Measurements from ENCODE around the gene UBE2V1. TPM values are rescaled to one million over a fixed set of nuclear protein-coding genes. Genes with fewer than 3 reads are reported as not detected.
"Not testable (repeated sequence)": the region's sequence is repeated elsewhere in the genome, so short reads cannot be mapped to it uniquely, and the experiment has no call there.

Gene UBE2V1
- total and polyA plus RNA-seq, 2 of the 13 experiments (the other 11 are each of a cell fraction or from before 2014, with no cell fraction given) = 81.3 to 132 TPM

DNA sequence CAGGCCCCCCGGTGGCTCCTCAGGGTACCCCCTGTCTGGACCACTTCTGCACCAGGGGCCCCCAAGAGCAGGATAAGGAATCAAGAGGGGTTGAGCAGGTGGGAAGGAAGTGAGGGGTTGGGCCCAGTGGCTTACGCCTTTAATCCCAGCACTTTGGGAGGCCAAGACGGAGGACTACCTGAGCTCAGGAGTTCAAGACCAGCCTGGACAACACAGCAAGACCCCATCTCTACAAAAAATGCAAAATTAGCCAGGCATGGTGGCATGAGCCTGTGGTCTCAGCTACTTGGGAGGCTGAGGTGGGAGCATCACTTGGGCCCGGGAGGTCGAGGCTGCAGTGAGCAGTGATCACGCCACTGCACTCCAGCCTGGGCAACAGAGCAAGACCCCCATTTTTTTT, 49.2 kb downstream of the UBE2V1 start:
- H3K36me3 ChIP-seq (replicated peaks in 1 of 2; ENCODE audit: control insufficient read depth in 1 of 2, insufficient read depth in 2 of 2, low read length in 2 of 2); H3K4me2 ChIP-seq (ENCODE audit: low read depth, low read length); DNase-seq (ENCODE audit: low spot score); H3K4me3 ChIP-seq (replicated peaks in 1 of 3; ENCODE audit: insufficient read depth in 1 of 3, low read depth in 2 of 3, low read length in 3 of 3); intact Hi-C loops (cut with micrococcal nuclease; ENCODE audit: unreplicated experiment); FAIRE-seq; POLR2A ChIA-PET; in situ Hi-C loops (cut with HindIII; ENCODE audit: extremely low pct_ligation_motif_present, low pct_unique_long_range_greater_than_20kb); CTCF ChIA-PET (ENCODE audit: low intra/inter-chr PET ratio, low total read pairs); H3K27ac ChIP-seq (ENCODE audit: extremely low read length, insufficient read depth, low read length); H2AFZ ChIP-seq (ENCODE audit: low read length); H3K9me3 ChIP-seq (ENCODE audit: low read length); BruUV-seq (replicated peaks); H4K20me1 ChIP-seq (ENCODE audit: insufficient read depth, low read length); H3K9ac ChIP-seq (ENCODE audit: insufficient read depth, low read depth, low read length); H3K79me2 ChIP-seq (ENCODE audit: insufficient read depth, low read length); ATAC-seq: not testable (repeated sequence)
- peaks cover 38% of the 10 kb centered on the region for H3K4me1 ChIP-seq (ENCODE audit: insufficient read depth, low read length)
- WGBS (ENCODE audit: low lambda C conversion rate) = 89% methylated on average over 6 of the region's 6 CpGs
- peak; percentile 91 for TF ChIP-seq ZNF121 (CRISPR knock-in tag; IDR thresholded peaks at IDR 0.05)
- peaks cover 5 to 36% of the 10 kb centered on the region in 2 experiments; a peak in 4 of 5 replicates for H3K27me3 ChIP-seq (ENCODE audit: control insufficient read depth in 1 of 2, insufficient read depth in 2 of 2, low read length in 2 of 2)

DNA sequence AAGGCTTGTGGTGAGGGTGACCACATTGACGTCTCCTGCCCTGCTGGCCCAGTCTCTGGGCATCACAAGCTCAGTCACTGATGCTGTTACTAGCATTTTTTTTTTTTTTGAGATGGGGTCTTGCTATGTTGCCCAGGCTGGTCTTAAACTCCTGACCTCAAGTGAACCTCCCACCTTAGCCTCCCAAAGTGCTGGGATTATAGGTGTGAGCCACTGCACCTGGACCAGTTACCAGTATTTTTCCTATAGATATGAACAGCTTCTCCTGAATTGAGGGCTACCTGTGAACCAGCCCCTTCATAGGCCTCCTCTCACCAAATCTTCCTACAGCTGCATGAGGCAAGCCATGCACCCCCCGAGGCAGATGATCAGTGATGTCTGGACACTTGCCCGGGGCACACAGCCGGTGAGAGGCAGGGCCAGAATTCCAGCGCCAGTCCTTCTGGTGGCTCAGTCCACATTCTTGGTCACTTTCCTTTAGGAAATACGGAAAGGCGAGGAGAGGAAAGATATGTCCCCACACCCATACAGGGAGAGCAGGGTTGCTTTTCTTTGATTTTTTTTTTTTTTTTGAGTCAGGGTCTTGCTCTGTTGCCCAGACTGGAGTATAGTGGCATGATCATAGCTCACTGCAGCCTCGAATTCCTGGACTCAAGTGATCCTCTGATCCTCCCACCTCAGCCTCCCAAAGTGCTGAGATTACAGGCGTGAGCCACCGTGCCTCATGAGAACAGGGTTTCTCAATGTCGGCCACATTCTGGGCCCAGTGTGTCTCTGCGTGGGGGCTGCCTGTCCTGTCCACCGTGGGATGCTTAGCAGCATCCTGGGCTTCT, 50.7 kb downstream of the UBE2V1 start:
- ATAC-seq = no peak
- CTCF ChIA-PET (ENCODE audit: low intra/inter-chr PET ratio, low total read pairs) = no interaction called here
- DNase-seq (ENCODE audit: low spot score) = no peak
- Histone ChIP-seq H3K9ac (ENCODE audit: insufficient read depth, low read depth, low read length) (no peak overlapping the region), H3K79me2 (ENCODE audit: insufficient read depth, low read length) (no peaks in the 10 kb centered on the region), H2AFZ (ENCODE audit: low read length) (no peak overlapping the region), H4K20me1 (ENCODE audit: insufficient read depth, low read length) (no peaks in the 10 kb centered on the region), H3K4me3 (replicated peaks in 1 of 3; ENCODE audit: insufficient read depth in 1 of 3, low read depth in 2 of 3, low read length in 3 of 3) (no peak overlapping the region), H3K4me1 (ENCODE audit: insufficient read depth, low read length) (peaks cover 24% of the 10 kb centered on the region), H3K27ac (ENCODE audit: extremely low read length, insufficient read depth, low read length) (no peak overlapping the region), H3K36me3 (replicated peaks in 1 of 2; ENCODE audit: control insufficient read depth in 1 of 2, insufficient read depth in 2 of 2, low read length in 2 of 2) (no peaks in the 10 kb centered on the region), H3K27me3 (ENCODE audit: control insufficient read depth in 1 of 2, insufficient read depth in 2 of 2, low read length in 2 of 2) (peaks cover 5 to 33% of the 10 kb centered on the region in 2 experiments; a peak in 4 of 5 replicates), H3K4me2 (ENCODE audit: low read depth, low read length) (no peak overlapping the region), H3K9me3 (ENCODE audit: low read length) (no peaks in the 10 kb centered on the region)
- 29% methylated on average over 13 of the region's 13 CpGs for WGBS (ENCODE audit: low lambda C conversion rate)
- in situ Hi-C loops (cut with HindIII; ENCODE audit: extremely low pct_ligation_motif_present, low pct_unique_long_range_greater_than_20kb) = no loop called here
- intact Hi-C loops (cut with micrococcal nuclease; ENCODE audit: unreplicated experiment) = no loop called here
- TF ChIP-seq HNRNPK (IDR thresholded peaks at IDR 0.05; ENCODE audit: low read depth, low read length, poor library complexity, severe bottlenecking) (no peak), ZNF121 (CRISPR knock-in tag; IDR thresholded peaks at IDR 0.05) (peak; percentile 94)
- TF ChIP-seq, protein P1, sequence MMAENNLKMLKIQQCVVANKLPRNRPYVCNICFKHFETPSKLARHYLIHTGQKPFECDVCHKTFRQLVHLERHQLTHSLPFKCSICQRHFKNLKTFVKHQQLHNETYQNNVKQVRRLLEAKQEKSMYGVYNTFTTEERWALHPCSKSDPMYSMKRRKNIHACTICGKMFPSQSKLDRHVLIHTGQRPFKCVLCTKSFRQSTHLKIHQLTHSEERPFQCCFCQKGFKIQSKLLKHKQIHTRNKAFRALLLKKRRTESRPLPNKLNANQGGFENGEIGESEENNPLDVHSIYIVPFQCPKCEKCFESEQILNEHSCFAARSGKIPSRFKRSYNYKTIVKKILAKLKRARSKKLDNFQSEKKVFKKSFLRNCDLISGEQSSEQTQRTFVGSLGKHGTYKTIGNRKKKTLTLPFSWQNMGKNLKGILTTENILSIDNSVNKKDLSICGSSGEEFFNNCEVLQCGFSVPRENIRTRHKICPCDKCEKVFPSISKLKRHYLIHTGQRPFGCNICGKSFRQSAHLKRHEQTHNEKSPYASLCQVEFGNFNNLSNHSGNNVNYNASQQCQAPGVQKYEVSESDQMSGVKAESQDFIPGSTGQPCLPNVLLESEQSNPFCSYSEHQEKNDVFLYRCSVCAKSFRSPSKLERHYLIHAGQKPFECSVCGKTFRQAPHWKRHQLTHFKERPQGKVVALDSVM (CRISPR knock-in tag; IDR thresholded peaks at IDR 0.05) = peak; percentile 79
- POLR2A ChIA-PET = no interaction called here
- FAIRE-seq = no peak
- no TSS peak for BruUV-seq (replicated peaks)
